HG03354 (cell line): ENCODE results near the gene LCK.

ENCODE experiments used
- ATAC-seq: cut with Tn5 transposase; IDR thresholded peaks from one replicate; pipeline ENCODE4 v1.9.1; 2021; ENCODE audit warnings: mild to moderate bottlenecking; ENCODE audit not compliant: unreplicated experiment, poor library complexity, severe bottlenecking

The LCK gene

DNA sequence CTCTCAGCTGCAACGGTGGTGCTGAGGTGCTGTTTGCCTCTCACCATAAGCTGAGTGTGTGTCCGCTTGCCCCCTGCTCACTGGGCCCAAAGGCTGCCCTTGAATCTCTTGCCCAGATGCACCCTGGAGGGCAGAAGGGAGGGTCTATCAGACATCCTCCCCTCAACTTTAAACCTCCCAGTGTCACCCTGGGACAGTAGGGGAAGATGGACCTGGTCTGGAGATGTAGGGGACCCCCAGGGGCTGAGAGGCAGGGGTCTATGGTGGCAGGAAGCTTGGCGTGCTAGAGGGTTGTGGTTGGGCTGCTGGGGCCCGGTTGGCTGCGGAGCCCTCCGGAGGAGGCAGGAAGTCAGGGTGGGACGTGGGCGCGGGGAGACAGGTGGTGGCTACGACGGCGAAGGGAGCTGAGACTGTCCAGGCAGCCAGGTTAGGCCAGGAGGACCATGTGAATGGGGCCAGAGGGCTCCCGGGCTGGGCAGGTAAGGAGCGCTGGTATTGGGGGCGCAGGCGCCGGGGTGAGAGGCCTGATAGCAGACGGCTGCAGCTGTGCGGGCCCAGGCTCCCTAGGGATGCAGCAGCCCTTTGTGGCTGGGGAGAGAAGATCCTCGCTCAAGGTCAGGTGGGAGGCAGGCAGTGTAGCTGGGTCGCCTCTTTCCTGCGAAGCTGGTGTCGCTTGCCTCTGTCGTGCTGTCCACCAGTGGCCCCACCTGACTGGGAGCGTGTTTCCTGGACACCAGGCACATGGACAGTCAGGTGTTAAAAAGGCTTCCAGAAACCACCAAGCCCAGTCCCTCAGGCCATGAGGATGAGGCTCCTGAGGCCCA lies at the start of gene LCK:
TSS of gene LCK (plus strand) at position 373 of the 824 bp plus-strand sequence. CDS start 23,065 bp downstream, outside the sequence.
- ATAC-seq = peak; percentile 28

GRCh38 chr1:32204943-32205361 lies 46.1 kb upstream of the LCK start:
- ATAC-seq = no peak

- ATAC-seq = peak; percentile 60
These were observed 45.4 kb upstream of the LCK start, which contains the start of gene IQCC for GRCh38 chr1:32205401-32206370. IQCC (plus strand) TSS chr1:32205671; CDS start chr1:32205682, 11 bp downstream.

DNA sequence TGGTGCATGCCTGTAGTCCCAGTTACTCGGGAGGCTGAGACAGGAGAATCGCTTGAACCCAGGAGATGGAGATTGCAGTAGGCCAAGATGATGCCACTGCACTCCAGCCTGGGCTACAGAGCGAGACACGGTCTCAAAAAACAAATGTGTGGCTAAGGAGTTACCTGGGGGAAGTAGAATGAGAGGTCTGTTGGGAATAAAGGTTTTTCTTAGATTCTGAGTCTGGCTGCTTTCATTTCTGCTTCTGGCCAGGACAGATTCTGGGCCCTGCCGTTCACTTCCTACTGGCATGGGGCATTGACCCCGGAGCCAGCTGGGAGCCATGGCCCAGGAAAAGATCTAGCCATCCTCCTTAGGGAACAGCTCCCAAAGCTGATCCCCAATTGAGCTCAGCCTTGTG lies 42.6 kb upstream of the LCK start:
- no peak for ATAC-seq

GRCh38 chr1:32208891-32209328 lies 42.2 kb upstream of the LCK start, which contains the start of gene DCDC2B:
DCDC2B (plus strand) TSS chr1:32209089; CDS start chr1:32209094, 5 bp downstream.
- no peak for ATAC-seq

DNA sequence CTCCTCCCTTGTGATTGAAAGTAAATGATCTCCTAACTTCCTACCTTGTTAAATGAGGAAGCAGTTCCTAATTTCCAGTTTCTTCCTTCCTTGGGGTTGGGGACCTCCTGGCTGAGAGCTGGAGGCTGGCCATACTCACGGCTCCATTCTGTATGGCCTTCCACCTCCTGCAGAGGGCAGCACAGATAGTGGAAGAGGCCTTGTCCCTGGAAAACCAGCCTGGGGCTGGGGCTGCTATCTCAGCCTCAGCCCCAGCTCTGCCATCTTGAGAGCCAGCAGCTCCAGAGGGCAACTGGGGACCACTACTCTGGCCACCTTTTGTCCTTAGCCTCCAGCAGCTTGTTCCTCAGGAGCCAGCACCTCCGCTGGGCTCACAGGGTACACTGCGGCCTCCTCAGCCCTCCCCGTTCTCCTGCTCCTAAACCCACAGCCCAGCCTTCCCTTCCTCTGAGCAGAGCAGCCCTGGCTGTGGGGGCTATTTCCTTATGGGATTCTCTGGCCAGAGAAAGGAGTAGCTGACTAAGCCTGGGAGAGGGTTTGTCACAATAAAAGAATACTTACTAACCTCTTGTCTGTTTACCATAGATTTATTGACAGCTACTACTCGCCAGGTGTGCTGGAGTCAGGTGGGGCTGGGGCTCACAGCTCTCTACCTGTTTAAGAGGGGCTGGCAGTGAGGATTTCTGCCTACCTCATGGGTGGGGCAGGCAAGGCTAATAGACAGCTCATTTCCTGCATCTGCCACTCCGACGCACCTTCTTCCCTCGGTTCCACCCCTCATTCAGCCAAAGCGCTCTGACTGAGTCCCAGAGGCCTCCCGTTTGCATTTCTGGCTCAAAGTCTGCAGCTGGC lies 35.2 kb upstream of the LCK start:
- no peak for ATAC-seq

DNA sequence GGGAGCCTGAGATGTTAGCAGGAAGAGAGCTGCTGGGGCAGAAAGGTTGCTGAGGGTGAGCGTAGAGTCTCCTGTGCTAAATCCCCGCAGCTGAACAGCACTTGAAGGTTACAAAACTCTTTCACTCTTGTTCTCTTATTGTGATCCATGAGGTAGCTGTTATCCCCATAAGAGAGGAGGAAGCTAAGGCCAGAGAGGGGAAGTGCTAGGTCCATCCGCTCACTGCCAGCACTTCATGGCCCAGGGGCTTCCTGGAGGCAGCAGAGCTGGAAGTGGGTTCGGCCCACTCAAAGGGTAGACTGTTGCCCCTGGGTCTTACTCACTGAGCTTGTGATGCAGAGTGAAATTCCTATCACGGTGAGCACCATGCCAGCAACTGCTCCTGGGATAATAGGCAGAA lies 34.5 kb upstream of the LCK start:
- ATAC-seq = no peak

- no peak for ATAC-seq
These were observed 32.0 kb upstream of the LCK start for GRCh38 chr1:32219022-32219421.

DNA sequence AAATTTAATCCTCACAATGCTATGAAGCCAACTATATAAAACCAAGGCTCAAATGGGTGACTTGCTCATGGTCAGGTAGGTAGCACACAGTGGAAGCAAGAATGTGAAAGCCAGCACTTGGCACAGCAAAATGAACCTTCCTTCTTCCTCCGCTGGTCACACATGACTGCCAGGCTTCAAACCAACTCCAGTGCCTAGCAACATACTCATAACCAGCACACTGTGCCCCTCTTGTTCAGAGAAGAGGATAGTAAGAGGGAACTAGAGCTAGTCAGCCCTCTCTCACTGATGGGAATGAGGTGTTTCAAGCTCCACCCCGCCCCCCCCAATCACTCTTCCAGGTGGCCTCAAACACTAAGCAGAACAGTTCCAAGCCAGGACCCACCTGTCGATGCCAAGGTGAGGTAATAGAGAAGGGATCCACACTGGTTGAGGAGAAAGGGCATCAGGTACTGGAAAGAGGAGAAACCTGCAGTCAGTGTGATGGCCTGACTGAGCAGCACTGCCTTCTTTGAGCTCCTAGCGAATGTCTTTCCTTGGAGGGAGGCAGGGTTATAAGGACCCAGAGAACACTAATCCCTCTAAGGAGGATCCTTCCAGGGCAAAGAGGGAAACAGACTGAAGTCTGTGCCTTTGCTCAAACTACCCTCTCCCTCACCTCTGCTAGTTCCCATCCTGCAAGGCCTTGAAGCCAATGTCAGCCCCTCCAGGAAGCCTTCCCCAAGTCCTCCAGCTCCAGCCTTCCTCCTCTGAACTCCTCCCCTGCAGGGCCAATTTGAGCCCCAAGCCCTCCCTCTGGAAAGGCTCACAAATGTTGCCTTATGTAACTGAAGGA lies 30.1 kb upstream of the LCK start:
- no peak for ATAC-seq

DNA sequence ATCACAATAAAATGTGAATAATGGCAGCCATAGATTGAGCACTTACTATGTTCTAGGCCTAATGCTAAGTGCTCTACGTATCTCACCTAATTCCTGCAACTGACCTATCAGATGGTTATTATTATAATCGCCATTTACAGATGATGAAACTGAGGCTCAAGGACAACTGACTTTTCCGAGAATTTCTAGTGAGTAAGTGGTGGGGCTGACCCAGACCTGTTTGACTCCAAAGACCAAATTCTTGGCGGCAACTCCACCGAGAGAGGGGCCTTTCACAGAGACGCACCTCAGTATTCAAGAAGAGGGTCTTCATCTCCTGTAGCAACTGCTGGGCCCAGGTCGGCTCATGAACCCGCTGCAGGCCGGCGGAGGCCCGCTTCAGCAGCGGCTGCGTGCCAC lies 29.5 kb upstream of the LCK start:
- ATAC-seq = no peak

- ATAC-seq = peak; percentile 96
These were observed 28.9 kb upstream of the LCK start, which contains the start of the genes EIF3I and TMEM234 for GRCh38 chr1:32221980-32222755. EIF3I (plus strand) TSS chr1:32222407; CDS start chr1:32222442, 35 bp downstream. TMEM234 (minus strand) TSS chr1:32222353; CDS start chr1:32222322, 31 bp downstream.

- ATAC-seq = no peak
These were observed 27.4 kb upstream of the LCK start for GRCh38 chr1:32223683-32224082.

- no peak for ATAC-seq
These were observed 26.8 kb upstream of the LCK start for GRCh38 chr1:32224285-32224684.

DNA sequence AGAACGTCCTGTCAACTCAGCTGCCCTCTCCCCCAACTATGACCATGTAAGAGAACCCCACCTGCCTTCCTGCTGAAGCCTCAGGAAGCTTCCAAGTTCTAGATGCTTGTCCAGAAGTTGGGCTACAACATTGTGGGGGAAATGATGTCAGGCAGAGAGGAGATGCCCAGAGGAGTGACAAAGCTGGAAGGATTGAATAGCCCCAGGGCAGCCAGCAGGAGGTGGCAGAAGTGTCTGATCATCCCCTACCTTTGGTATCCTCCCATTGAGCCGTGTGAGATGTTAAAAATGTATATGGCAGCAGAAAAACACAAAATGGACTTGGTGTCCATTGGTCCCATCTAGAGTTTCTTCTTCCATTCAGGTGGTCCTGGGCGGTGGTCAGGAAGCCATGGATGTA lies 22.3 kb upstream of the LCK start:
- no peak for ATAC-seq

DNA sequence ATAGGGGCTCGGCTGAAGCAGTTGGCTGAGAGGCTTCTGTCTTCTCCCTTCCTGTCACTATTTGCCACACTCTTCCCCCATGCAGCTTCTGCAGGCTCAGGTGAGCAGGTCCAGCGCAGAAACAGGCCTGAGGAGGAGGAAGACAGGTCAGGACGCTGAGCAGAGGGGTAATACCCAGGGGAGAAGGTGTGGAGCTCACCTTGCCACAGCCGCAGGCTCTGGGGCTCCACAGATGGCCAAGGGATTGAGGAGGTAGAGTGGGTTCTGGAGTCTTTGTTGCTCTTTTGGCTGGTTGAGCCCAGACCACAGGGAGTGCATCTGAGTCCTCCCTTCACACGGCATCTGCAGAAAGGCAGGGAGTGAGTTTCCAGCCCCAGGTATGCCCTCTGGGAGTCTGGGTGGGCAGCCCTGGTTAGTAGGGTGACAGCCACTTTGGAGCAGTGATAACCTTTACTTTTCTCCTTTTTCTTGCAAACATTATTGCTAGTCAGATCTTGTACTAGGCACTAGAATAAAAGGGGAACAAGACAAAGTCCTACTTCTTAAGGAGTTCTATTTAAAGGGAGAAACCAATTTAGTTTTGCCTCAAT lies 19.1 kb upstream of the LCK start:
- no peak for ATAC-seq

DNA sequence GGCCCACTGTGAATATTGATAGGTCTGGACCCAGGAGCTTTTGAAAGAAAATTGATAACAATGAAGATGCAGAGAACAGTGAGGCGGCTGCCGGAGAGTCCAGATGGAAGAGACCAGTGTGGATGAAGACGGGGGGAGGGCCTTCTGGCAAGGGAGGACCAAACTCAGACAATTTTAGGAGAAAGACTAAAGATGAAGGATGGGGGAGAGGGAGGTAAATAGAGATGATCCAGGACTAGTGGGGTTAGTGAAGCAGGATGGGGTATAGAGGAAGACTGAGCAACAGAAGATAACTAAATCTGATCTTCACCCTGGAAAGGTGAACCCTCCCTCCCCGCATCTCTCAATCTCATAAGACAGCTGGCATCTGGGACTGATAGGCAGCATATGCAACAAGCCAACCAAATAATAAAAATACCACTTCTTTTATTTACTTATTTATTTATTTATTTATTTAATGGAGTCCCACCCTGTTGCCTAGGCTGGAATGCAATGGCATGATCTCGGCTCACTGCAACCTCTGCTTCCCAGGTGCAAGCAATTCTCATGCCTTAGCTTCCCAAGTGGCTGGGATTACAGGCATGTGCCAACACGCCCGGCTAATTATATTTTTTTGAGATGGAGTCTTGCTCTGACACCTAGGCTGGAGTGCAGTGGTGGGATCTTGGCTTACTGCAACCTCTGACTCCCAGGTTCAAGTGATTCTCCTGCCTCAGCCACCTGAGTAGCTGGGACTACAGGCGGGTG lies 18.3 kb upstream of the LCK start:
- ATAC-seq = no peak

DNA sequence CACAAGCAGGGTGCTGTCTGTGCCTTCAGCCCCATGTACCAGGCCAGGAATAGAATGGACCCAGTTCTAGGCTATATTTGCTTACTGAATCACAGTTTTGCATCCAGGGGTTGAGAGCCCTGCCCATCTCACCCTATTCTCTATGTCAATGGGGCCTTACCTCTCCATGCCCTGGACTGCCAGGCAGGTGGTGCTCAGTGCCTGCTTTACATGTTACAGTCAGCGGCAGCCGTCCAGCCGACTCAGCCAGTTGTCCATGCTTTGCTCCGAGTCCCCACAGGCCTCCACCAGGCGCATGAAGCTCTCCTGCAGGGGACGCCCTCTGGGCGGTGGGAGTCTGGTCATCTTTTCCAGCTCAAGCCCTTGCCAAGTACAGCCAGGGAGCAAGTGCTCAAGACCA lies 16.3 kb upstream of the LCK start:
- ATAC-seq = no peak
